HG03025 (cell line): ENCODE results near the gene VSNL1.

ENCODE experiments used
- ATAC-seq: cut with Tn5 transposase; IDR thresholded peaks from one replicate; pipeline ENCODE4 v1.9.1; 2021; ENCODE audit warnings: mild to moderate bottlenecking, moderate library complexity; ENCODE audit not compliant: unreplicated experiment, low FRiP score

Gene VSNL1

DNA sequence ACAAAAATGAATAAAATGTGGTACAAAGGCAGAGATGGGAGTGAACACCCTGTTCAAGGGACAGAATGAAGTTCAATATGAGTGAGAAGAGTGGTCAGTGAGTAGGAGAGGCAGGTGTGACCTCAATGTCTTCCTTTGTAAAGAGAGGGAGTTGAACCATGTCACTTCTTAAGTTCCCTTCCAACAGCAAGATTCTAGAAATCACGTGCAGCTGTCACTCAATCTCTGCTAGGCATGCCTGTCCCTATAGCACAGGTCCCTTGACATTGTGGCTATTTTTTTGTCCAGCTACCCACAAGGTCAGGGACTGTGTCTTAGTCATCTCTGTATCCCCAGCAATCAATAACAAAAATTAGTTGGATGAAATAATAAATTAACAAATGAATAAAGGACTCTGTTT lies 66.9 kb downstream of the VSNL1 start:
- no peak for ATAC-seq

DNA sequence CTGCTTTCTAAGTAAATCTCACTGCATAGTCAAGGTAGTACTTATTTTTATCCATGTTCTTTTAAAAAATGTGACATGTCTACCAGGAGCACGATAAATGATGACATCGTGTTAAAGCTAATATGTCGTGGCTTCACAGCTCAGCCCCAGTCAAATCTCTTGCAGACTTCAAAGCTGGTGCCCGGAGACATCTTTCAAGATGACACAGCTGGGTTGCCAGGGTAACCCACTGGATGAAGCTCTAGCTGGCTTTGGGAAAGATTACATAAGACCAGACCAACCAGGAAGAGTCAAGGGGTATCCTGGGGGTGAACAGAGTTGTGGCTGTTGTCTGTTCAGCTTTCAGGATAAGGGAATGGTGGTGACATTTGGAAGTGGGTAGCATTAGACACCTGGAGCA lies 67.8 kb downstream of the VSNL1 start:
- no peak for ATAC-seq

DNA sequence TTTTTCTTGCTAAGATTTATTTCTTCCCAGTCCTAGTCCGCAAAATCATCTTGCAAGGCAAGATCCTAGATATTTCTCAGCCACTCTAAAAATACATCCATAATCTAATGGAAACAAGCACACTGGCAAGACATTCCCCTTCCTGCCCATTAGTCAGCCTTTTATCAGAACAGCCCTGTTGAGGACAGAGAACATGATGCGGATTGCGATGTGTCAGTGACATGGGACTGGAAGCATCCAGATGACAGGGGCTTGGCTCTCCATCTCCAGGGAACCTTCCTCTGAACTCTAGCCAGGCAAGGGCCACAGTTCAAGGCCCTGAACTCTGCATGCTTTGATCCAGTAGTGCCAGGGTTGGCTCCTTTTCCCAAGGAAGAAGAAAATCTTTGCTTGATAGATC lies 70.0 kb downstream of the VSNL1 start:
- no peak for ATAC-seq

DNA sequence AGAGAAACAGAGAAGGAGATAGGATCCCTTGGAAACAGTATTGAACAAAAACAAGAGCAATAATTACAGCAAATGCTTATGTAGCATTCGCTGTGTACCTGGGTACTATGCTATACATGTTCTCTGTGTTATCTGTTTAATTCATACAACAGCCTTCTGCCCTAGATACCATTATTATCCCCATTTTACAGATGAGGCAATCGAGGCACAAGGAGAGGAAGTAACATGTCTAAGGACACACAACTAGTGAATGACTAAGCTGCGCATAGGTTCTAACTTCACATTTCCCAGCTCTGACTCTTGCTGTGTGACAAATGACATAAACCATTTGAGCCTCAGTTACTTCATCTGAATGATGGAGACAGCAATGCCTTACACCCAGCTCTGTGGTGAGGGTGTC lies 70.5 kb downstream of the VSNL1 start:
- ATAC-seq = no peak

DNA sequence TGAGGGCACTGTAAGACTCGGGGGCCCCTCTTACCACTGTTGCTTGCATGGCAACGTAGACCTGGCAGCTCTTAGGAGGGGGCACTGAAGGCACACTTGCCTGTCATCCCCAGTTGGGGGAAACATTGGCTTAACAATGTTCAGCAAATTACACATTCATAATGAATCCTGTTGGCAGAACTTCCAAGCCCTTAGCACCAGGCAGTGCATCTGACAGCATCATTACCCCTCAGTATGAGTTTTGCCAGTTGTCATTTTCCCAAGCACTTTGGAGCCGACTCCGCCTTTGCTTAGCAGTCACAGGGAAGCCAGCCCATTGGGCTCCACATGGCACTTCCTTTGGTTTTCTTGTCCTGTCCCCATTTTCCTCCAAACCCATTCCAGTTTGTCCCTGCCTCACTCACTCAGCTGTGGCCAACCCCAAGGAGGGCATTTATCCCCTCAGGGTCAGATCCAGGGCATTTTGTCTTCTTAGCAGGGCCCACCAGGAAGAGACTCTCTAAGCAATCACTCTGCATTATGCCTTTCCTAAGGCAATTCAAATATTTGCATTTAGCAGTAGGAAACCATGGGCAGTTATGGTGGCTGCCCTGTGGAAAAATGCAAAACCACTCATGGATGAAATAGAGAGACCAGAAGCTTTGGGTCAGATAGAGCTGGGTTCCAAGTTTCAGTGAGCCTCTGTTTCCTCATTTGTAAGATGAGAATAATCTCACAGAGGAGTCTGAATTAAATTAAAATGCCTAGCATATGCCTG lies 73.9 kb downstream of the VSNL1 start:
- ATAC-seq = no peak

DNA sequence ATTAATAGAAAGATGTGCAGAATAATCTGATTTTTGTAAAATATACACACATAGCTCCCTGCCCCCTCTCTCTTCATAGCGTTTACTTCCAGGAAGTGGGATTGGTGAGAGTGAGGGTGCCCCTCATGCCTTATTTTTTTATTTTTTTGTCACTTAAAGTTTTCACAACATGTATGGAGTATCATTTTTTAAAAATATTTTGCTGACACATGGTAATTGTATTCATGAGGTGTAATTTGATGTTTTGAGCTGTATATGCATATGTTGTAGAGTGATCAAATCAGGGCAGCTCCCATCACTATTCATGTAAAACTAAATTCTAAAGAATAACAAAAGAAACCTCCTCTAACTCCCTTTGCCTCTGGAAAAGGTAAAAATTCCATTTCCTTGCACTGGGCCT lies 74.7 kb downstream of the VSNL1 start:
- ATAC-seq = no peak

DNA sequence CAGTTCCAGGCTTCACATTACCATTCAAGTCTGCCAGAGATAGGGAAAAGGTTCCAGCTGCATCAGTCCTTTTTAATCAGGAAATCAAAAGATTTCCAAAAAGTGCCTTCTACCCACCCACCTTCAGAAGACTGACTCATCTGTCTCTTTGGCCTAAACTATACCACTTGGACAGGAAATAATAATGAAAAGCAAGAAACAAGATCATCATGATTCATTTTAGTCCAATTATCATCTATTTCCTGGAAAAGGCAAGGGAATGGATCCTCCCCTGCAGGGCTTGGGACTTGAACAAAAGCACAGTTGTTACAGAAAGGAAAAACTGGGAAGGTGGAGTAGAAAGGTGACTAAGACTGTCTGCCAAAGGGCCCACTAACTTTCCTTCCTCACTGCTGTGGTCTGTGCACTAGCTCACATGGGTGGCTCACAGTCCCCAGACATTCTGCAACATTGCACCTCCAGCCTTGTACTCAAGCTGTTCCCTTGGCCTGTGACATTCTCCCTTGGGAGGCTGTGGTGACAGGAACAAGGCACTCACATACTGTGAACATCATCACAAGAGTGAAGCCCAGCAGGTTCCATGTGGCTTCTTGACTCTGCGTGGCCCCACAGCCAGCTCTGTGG lies 75.3 kb downstream of the VSNL1 start:
- ATAC-seq = no peak

DNA sequence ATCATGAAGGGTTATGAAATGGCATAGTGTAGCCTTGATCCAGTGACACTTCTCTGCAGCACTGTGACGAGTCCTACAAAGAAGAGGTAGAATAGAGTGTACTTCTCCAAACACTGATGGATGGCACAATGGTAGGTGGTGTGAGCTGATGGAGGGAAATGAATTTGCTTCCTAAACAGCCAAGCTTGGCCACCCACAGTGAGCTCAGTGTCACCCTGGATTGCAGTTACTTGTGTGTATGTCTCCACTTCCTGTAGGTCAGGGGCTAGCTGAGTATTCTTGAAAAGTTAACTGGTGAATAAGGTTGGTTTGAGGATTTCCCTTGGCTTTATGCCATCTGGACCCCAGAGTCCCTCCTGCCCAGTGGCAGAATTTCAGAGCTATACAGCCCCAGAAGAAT lies 75.9 kb downstream of the VSNL1 start:
- ATAC-seq = no peak

DNA sequence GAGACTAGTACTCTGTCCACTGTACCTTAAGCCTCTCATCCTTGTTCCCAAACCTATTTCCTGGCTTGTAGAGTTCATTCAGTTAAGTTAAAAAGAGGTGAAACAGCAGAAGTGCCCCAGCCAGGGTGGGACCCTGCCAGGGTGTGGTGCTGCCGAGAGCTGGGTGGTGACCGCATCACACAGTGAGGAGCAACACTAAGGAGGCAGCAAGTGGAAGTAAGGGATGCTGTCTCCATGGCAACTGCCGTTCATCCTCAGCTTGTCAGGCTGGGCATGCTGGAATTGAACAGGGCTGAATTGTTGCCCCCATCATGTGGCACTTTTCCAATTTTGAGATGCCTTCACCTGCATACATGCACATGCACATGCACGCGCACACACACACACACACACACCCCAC lies 77.0 kb downstream of the VSNL1 start:
- no peak for ATAC-seq

DNA sequence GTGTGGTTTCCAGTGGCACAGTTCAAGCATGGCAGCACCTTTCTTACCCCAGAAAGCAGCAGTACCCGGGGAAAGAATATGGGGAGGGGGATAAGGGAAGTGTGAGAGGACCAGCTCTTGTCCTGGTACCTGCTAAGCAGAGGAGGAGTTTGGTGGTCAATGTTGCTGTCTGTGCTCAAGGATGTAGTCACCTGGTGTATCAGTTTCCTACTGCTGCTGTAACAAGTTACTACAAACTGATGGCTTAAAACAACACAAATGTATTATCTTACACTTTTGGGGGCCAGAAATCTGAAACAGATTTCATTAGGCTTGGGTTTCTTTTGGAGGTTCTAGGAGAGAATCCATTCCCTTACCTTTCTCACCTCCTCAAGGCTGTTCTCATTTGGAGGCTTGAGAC lies 77.5 kb downstream of the VSNL1 start:
- no peak for ATAC-seq

DNA sequence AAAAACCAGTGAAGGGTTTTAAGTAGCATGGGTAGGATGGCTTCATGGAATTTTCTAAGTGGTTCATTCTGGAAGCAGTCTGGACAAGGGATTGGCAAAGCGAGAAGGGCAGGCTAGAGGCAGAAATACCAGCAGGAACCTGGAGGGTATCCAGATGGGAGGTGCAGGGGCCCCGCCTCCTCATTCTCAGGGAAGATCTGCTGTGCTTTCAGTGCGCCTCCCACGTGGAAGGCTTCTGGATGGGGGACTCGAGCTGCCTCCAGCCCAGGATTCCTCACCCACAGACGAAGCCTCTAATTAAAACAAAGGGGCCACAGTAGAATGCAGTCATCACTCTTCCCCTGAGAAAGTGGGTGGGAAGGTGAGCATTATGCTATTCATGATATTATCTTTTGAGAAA lies 79.8 kb downstream of the VSNL1 start:
- no peak for ATAC-seq

DNA sequence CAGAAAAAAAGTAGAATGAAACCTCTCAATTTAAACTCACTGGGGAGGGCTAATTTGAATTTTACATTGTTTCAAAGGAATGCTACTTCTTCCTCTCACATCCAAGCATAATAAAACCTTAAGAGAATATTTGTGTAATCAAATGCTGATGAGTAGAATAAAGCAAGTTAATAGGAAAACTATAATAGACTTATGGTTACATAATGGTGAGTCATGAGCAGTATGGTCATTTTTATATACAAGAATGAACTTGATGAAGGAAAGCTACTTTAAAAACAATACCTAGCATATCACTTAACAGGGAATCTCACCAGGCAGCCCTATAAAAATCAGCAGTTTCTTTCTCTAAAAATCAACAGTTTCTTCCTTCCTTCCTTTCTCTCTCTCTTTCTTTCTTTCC lies 80.3 kb downstream of the VSNL1 start:
- no peak for ATAC-seq

DNA sequence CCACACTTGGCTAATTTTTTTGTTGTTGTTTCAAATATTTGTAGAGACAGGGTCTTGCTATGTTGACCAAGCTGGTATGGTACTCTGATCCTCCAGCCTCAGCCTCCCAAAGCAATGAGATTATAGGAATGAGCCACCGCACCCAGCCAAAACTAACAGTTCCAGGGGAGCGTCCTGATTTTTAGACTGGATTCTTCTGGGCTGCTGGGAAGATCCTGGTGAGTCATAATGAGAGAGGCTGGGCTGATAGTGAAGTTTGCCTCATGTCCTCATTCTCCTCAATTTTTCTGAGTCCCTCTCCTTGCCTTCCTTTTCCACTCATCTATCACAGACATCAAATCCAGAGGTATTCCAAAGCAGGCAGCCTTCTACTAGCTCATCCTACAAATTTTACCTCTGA lies 81.3 kb downstream of the VSNL1 start:
- ATAC-seq = no peak

DNA sequence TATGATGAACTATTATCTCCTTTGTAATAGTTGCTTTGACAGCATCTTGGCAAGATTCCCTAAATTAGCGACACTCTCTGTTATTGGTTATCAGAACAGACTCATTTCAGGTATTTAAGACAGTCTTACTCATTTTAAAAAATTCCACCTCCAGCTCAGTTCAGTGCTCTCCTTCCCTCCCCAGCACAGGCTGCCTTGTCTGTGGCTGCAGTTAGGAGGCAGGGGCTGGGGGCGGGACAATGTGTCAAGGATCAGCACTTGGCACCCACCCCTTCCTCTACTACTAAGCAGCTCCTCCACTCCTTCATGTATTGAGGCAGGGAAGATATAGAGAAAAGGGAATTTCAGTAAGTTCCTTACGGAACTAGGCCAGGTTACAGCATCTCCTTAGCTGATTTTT lies 85.0 kb downstream of the VSNL1 start:
- no peak for ATAC-seq

DNA sequence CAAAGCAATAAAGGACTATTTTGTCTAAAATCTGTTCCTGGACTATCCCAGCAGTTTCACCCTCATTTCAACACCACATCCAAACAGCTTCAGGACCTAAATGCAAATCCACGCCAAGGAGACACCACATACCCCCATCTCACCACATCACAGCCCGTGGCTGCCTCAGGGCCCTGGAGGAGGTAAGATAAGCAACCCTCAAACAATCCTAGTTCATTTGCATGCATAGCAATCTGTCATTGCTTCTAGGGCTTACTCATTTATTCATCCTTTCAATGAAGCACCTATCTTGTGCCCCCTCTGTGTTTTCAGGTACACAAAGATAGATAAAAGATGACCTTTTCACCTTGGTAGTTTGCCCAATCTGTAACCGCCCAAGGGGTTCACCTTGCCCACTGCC lies 86.5 kb downstream of the VSNL1 start:
- no peak for ATAC-seq

DNA sequence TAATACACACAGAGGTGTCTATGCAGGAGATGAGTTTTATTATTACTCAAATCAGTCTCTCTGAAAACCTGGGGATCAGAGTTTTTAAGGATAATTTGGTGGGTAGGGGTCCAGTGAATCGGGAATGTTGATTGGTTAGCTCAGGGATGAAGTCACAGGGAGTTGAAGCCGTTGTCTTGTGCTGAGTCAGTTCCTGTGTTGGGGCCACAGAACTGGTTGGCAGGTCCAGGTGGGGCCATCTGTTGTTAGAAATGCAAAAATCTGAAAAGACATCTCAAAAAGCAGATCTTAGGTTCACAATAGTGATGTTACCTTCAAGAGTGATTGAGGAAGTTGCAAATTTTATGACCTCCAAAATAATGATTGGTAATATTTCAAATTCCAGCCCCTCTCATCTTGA lies 86.9 kb downstream of the VSNL1 start:
- ATAC-seq = no peak

DNA sequence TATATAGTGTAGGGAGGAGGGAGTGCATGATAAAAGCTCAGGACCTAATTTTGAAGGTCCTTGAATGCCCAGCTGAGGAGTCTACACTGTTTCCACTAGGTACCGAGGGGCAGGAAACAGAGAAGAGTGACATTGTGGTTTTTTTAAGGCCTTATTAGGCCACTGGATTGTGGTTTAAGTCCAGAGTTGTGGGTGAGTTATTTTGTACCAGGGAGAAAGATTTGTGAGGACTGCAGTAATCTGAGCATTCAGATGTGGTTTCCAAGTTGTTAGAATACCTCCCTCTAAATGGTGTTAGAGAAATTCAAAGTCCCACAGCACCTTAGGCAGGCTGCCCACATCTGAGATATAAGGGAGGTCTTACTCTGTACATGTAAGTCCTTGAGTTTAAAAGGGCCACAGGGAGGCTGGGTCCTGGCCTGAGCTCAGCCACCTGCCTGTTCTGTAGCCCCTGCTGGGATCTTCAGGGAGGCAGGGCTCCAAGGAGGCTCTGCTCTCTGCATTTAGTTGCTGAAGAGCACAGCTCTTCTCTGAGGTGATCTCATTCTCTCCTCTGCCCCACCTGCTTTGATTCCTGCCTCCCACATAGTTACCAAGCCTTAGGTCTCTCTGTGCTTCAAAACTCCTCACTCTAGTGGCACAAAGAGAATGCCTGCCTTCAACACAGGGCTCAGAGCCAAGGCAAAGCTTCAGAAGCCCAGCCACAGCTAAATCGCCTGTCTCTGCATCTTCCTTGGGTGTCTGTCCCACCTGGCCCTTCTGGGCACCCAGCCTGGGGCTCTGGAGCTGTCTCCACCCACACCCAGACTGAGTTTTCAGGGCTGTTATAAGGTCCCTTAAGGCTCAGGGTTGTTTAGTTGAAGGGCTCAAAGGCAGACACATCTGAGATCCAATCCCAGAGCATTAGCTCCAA lies 88.1 kb downstream of the VSNL1 start:
- ATAC-seq = no peak

DNA sequence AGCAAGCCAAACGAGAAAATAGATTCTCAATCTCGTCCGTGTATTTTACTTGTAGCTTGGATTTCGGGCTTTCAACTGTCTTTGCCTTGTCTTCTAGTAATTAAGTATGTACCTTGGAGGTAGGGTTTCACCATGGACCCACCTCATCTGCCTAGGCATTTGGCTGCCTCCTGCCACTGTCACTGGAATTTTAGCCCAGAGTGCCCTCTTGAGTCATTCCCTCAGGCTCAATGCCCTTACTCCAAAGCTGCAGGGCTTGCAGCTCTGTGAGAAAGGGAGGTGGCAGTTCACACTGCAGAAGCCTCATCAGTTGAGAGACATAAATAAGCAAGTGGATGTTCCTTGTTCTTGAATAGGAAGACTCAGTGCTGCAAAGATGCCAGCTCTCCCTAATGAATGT lies 89.6 kb downstream of the VSNL1 start:
- no peak for ATAC-seq

DNA sequence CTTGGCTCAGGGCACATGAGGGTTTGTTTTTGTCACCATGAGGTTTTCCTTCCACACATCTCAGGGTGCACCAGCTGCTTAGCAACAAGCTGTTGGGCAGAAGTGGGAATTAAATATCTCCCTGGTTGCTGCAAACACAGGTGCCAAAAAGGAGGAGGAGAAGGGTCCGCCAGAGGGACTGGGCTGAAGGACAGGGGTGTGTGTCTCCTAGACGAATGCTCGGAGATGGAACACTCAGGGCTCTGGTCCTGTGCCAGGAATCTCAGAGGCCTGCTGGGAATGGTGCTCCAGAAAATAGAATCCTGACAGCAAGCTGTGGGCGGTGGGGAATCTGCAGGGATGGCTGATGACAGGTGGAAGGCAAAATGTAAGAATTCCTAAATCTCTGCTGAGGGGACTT lies 94.5 kb downstream of the VSNL1 start:
- no peak for ATAC-seq

DNA sequence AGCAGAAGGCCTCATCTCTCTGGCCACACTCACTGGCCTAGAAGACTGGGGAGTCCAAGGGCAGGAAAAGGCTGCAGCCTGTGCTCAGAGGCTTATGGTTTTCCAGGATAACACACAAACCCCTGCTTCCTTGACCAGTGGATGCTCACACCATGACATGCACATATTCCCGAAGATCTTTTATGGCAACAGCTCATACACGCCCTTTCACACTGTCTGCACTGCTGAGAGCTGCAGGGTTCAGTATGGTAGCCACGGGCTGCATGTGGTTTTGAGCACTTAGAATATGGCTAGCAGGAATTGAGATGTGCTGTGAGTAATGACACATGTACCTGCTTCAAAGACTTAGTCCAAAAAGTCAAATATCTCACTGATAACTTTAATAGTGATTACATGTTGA lies 95.8 kb downstream of the VSNL1 start:
- no peak for ATAC-seq

DNA sequence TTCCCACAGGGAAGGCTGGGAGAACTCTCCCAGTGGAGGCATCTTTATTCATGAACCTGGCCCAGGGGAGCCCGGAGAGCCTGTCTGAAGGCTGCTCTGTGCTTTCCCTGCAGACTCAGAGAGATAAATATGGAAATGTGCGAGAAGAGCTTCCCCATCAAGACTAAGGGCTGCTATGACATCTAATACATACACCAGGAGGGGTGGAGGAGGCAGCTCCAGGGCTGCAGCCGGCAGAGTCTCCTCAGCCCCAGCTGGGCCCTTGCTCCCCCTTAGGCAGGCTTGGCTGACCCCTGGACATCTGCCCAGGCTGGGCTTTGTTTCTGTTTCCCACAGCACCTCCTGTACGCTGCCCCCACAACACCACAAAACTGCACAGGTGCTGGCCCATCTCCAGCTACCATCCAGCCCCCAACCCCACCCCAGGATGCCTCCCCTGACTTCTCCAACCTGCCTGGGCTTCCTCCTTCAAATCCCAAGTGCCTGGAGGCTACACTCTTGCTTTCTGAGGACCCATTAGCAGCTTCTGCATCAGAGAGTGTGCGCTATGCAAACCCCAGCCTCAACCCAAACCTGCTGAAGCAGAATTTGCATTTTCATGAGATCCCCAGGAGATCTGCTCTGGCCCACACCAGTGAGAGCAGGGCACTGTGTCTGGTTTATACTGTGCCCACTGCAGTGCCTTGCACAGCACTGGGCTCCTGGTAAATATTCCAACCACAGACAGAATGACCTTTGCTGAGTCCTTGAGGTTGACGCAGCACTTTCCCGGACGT lies 96.8 kb downstream of the VSNL1 start:
- no peak for ATAC-seq
